DND-41 (cell line): ENCODE measurements around the gene PDE1A.

Source experiments
- ATAC-seq: fragments of 200-7000 bp; cut with Tn5 transposase; 3 replicates; pipeline ENCODE4 v1.9.1; 2021; ENCODE audit warnings: low read depth; ENCODE audit not compliant: insufficient read depth
- DNase-seq: peaks from one replicate; pipeline ENCODE4 v3.0.0-alpha.2; 2020
- H2AFZ ChIP-seq: 2 replicates; pipeline ENCODE4 v1.6.0; 2012; ENCODE audit warnings: low read depth, low read length
- H3K27ac ChIP-seq: 2 replicates; pipeline ENCODE4 v1.5.1; 2012; ENCODE audit warnings: low read length, inconsistent platforms
- H3K27me3 ChIP-seq: fragments of 200-600 bp; sonication (generic); 2 replicates; pipeline ENCODE4 v1.6.0; 2012; ENCODE audit warnings: low read length, mild to moderate bottlenecking, inconsistent platforms; ENCODE audit not compliant: insufficient read depth, poor library complexity
- H3K36me3 ChIP-seq: 2 replicates; pipeline ENCODE4 v1.5.1; 2012; ENCODE audit warnings: low read length, inconsistent platforms; ENCODE audit not compliant: insufficient read depth
- H3K4me1 ChIP-seq: 2 replicates; pipeline ENCODE4 v1.5.1; 2012; ENCODE audit warnings: mild to moderate bottlenecking, low read length; ENCODE audit not compliant: insufficient read depth
- H3K4me2 ChIP-seq: 2 replicates; pipeline ENCODE4 v1.6.0; 2012; ENCODE audit warnings: mild to moderate bottlenecking, moderate library complexity, low read length, inconsistent platforms; ENCODE audit not compliant: insufficient read depth
- H3K4me3 ChIP-seq, 2 experiments: fragments of 200-600 bp in 1 of 2; shearing (Covaris generic) in 1 of 2; 2 replicates each; pipeline ENCODE4 v1.5.1; 2012 to 2016; ENCODE audit warnings: inconsistent platforms in 2 of 2, low read length in 2 of 2, mild to moderate bottlenecking in 2 of 2, low read depth in 1 of 2, moderate library complexity in 1 of 2
- H3K79me2 ChIP-seq: 2 replicates; pipeline ENCODE4 v1.6.0; 2012; ENCODE audit warnings: low read length, inconsistent platforms; ENCODE audit not compliant: insufficient read depth
- H3K9ac ChIP-seq: 2 replicates; pipeline ENCODE4 v1.6.0; 2012; ENCODE audit warnings: low read depth, mild to moderate bottlenecking, inconsistent platforms, low read length, moderate library complexity
- H3K9me3 ChIP-seq: 2 replicates; pipeline ENCODE4 v1.5.1; 2012; ENCODE audit warnings: low read length, moderate library complexity, mild to moderate bottlenecking, inconsistent platforms; ENCODE audit not compliant: insufficient read depth, severe bottlenecking
- H4K20me1 ChIP-seq: 2 replicates; pipeline ENCODE4 v1.6.0; 2012; ENCODE audit warnings: low read length; ENCODE audit not compliant: insufficient read depth
- EZH2 ChIP-seq: IDR thresholded peaks from 3 replicates; pipeline ENCODE4 v1.6.1; 2012; ENCODE audit warnings: borderline replicate concordance, low read depth, mild to moderate bottlenecking, moderate library complexity, low read length, inconsistent platforms; ENCODE audit not compliant: severe bottlenecking
- TF ChIP-seq, protein P1 (sequence below): IDR thresholded peaks from 2 replicates; pipeline ENCODE4 v1.5.1; 2012; ENCODE audit warnings: borderline replicate concordance, low read length, moderate library complexity, mild to moderate bottlenecking; ENCODE audit not compliant: poor library complexity, severe bottlenecking; ENCODE audit errors: extremely low read depth

The PDE1A gene

DNA sequence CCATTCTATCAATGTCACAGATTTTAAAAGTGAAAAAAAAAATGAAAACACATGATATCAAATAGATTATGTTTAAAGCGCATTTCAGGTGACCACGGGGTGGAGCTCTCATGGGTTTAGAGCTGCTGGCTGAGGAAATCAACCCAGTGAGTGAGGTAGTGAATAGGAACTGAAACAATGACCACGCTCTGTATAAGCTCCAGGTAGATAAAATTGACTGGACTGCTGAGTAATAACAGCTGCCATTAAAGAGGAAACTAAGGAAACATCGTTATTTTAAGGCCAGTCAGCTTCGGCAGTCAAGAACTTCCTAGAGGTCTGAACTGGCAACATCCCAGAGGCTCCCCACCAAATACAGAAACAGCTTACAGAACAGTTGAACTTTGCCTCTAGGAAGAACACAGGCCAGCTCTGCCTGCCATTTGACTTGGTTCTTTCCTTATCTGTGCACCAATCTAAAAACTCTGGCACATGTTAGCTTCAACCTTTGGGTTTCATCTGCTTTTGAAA, 185.9 kb downstream of the PDE1A start:
- ATAC-seq (no peak), DNase-seq (no peak)
- no peak overlapping the region for H3K4me2 ChIP-seq
- no peak overlapping the region for H3K4me3 ChIP-seq
- H3K27me3 ChIP-seq: peaks cover 8% of the 10 kb centered on the region
- H4K20me1 ChIP-seq: no peaks in the 10 kb centered on the region
- TF ChIP-seq, protein P1, sequence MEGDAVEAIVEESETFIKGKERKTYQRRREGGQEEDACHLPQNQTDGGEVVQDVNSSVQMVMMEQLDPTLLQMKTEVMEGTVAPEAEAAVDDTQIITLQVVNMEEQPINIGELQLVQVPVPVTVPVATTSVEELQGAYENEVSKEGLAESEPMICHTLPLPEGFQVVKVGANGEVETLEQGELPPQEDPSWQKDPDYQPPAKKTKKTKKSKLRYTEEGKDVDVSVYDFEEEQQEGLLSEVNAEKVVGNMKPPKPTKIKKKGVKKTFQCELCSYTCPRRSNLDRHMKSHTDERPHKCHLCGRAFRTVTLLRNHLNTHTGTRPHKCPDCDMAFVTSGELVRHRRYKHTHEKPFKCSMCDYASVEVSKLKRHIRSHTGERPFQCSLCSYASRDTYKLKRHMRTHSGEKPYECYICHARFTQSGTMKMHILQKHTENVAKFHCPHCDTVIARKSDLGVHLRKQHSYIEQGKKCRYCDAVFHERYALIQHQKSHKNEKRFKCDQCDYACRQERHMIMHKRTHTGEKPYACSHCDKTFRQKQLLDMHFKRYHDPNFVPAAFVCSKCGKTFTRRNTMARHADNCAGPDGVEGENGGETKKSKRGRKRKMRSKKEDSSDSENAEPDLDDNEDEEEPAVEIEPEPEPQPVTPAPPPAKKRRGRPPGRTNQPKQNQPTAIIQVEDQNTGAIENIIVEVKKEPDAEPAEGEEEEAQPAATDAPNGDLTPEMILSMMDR: peak; percentile 29
- TF ChIP-seq EZH2: no peak
- no peak overlapping the region for H3K27ac ChIP-seq
- no peaks in the 10 kb centered on the region for H3K79me2 ChIP-seq
- H3K4me1 ChIP-seq: no peaks in the 10 kb centered on the region
- no peak overlapping the region for H2AFZ ChIP-seq
- no peaks in the 10 kb centered on the region for H3K36me3 ChIP-seq
- no peak overlapping the region for H3K9ac ChIP-seq
- H3K9me3 ChIP-seq: no peaks in the 10 kb centered on the region

- H3K79me2 ChIP-seq: no peaks in the 10 kb centered on the region
- TF ChIP-seq, protein P1: no peak
- no peak for TF ChIP-seq EZH2
- peaks cover 3% of the 10 kb centered on the region for H3K27me3 ChIP-seq
- DNase-seq (no peak), ATAC-seq (no peak)
- H3K27ac ChIP-seq: no peak overlapping the region
- no peak overlapping the region for H3K4me3 ChIP-seq
- H3K9ac ChIP-seq: no peak overlapping the region
- H2AFZ ChIP-seq: no peak overlapping the region
- H4K20me1 ChIP-seq: no peaks in the 10 kb centered on the region
- no peaks in the 10 kb centered on the region for H3K4me1 ChIP-seq
- H3K9me3 ChIP-seq: no peaks in the 10 kb centered on the region
- H3K36me3 ChIP-seq: no peaks in the 10 kb centered on the region
- H3K4me2 ChIP-seq: no peak overlapping the region
Measured at GRCh38 chr2:182230561-182230960, 196.3 kb downstream of the PDE1A start.

DNA sequence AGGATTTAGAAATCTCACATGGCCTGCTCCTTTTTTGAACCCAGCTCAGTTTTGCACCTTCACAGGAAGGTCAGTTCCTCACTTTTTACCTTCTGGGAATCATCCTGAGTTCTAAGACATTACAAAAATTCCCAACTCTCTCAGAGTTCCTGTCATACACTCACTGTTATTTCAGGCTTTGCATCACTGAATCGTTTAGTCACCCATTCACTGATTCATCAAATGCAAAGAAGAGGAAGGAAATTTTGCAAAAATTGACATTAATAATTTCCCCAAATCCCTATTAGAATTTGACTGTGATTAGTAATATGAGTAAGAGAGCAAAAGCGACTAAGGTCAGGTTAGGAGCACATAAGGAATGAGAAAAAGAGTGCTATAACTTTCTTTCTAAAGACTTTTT, 197.5 kb downstream of the PDE1A start:
- no peak overlapping the region for H2AFZ ChIP-seq
- no peaks in the 10 kb centered on the region for H3K9me3 ChIP-seq
- no peaks in the 10 kb centered on the region for H3K36me3 ChIP-seq
- H3K79me2 ChIP-seq: no peaks in the 10 kb centered on the region
- ATAC-seq (no peak), DNase-seq (no peak)
- H3K4me3 ChIP-seq: no peak overlapping the region
- no peaks in the 10 kb centered on the region for H3K4me1 ChIP-seq
- H3K9ac ChIP-seq: no peak overlapping the region
- H3K4me2 ChIP-seq: no peak overlapping the region
- H4K20me1 ChIP-seq: no peaks in the 10 kb centered on the region
- peaks cover 3% of the 10 kb centered on the region for H3K27me3 ChIP-seq
- TF ChIP-seq, protein P1: no peak
- no peak for TF ChIP-seq EZH2
- no peak overlapping the region for H3K27ac ChIP-seq

GRCh38 chr2:182228741-182229140, 198.1 kb downstream of the PDE1A start:
- Histone ChIP-seq H3K79me2 (no peaks in the 10 kb centered on the region), H2AFZ (no peak overlapping the region), H3K9ac (no peak overlapping the region), H3K4me2 (no peak overlapping the region), H3K27me3 (peaks cover 3% of the 10 kb centered on the region), H3K9me3 (no peaks in the 10 kb centered on the region), H3K4me1 (no peaks in the 10 kb centered on the region), H4K20me1 (no peaks in the 10 kb centered on the region), H3K4me3 (no peak overlapping the region), H3K27ac (no peak overlapping the region), H3K36me3 (no peaks in the 10 kb centered on the region)
- DNase-seq: no peak
- no peak for TF ChIP-seq EZH2
- TF ChIP-seq, protein P1: no peak
- no peak for ATAC-seq
